CD4-positive, alpha-beta memory T cell (primary cell): ENCODE results near the gene CEND1. TPM values are rescaled to one million over a fixed set of nuclear protein-coding genes. Genes with fewer than 3 reads are reported as not detected.
A peak's percentile ranks its signal among the peaks of the same experiment; 100 is the strongest.

Experiments used
- CTCF ChIA-PET: fragments of 350-600 bp; sonication (Branson Sonifier 250); formaldehyde crosslinking; loops from one replicate; lab custom pipeline; 2021; ENCODE audit warnings: inconsistent platforms; ENCODE audit not compliant: partially characterized antibody; lab: Charles Lee
- POLR2A ChIA-PET: fragments of 350-600 bp; sonication (Branson Sonifier 250); formaldehyde crosslinking; loops from one replicate; lab custom pipeline; 2021; ENCODE audit not compliant: partially characterized antibody; lab: Charles Lee
- DNase-seq, 5 donors: peaks; one replicate each; pipeline versions ENCODE4 v3.0.0 to v3.0.0-alpha.2; 2020 to 2022; ENCODE audit warnings: mixed read lengths in 1 of 5
- H3K27ac ChIP-seq: one replicate; pipeline ENCODE4 v1.7.0; 2013; ENCODE audit warnings: low read depth, low read length
- H3K27me3 ChIP-seq: 2 replicates; pipeline ENCODE4 v1.7.0; 2013; ENCODE audit warnings: mild to moderate bottlenecking, low read length, moderate library complexity; ENCODE audit not compliant: insufficient read depth
- H3K36me3 ChIP-seq: 2 replicates; pipeline ENCODE4 v1.7.0; 2013; ENCODE audit warnings: mild to moderate bottlenecking, low read length, moderate library complexity; ENCODE audit not compliant: insufficient read depth
- H3K4me1 ChIP-seq: 2 replicates; pipeline ENCODE4 v1.7.0; 2013; ENCODE audit warnings: mild to moderate bottlenecking, low read length, moderate library complexity; ENCODE audit not compliant: insufficient read depth
- H3K4me3 ChIP-seq, 2 donors: one replicate each; pipeline ENCODE4 v1.7.0; 2013; ENCODE audit warnings: low read length in 2 of 2, mild to moderate bottlenecking in 1 of 2
- H3K9me3 ChIP-seq, 2 donors: one replicate each; pipeline ENCODE4 v1.7.0; 2013; ENCODE audit warnings: low read length in 2 of 2, control low read depth in 1 of 2; ENCODE audit not compliant: control insufficient read depth in 1 of 2
- H3K27ac Mint-ChIP-seq, 7 donors: one replicate each; pipeline ENCODE4 v1.8.0; 2020 to 2021; ENCODE audit warnings: mixed read lengths in 7 of 7, mild to moderate bottlenecking in 6 of 7, inconsistent platforms in 3 of 7, moderate library complexity in 3 of 7
- H3K27me3 Mint-ChIP-seq, 2 donors: one replicate each; pipeline ENCODE4 v1.8.0; 2020 to 2021; ENCODE audit warnings: mixed read lengths in 2 of 2
- H3K36me3 Mint-ChIP-seq, 2 donors: one replicate each; pipeline ENCODE4 v1.8.0; 2020 to 2021; ENCODE audit warnings: mixed read lengths in 2 of 2, inconsistent platforms in 1 of 2, mild to moderate bottlenecking in 1 of 2
- H3K4me1 Mint-ChIP-seq, 4 donors: one replicate each; pipeline ENCODE4 v1.8.0; 2020 to 2021; ENCODE audit warnings: mixed read lengths in 4 of 4, mild to moderate bottlenecking in 1 of 4
- H3K4me3 Mint-ChIP-seq, 8 donors: one replicate each; pipeline ENCODE4 v1.8.0; 2020 to 2021; ENCODE audit warnings: mixed read lengths in 8 of 8, mild to moderate bottlenecking in 7 of 8, moderate library complexity in 6 of 8, inconsistent platforms in 3 of 8
- H3K9me3 Mint-ChIP-seq, 8 donors: one replicate each; pipeline ENCODE4 v1.8.0; 2020 to 2021; ENCODE audit warnings: mixed read lengths in 8 of 8, mild to moderate bottlenecking in 5 of 8, inconsistent platforms in 3 of 8, moderate library complexity in 1 of 8
- intact Hi-C: fragments of 100-400 bp; cut with micrococcal nuclease; formaldehyde crosslinking; loops from one replicate; pipeline ENCODE4 v1.15.1; 2023
- polyA plus RNA-seq, 2 donors: library from polyadenylated mRNA; unstranded; fragments of 300-500 nt; fragmentation: Illumina TruSeq; gene quantifications; one replicate each; pipeline ENCODE4 v1.2.3, GENCODE V29; 2021
- total RNA-seq, 2 experiments: library from RNA; stranded (reverse); gene quantifications; one replicate each; pipeline ENCODE4 v1.2.3, GENCODE V29; 2021

Gene CEND1
- total and polyA plus RNA-seq, 4 experiments from 2014 or later = 0.19 TPM; not detected in 3

GRCh38 chr11:828506-829175 is 38.8 kb upstream of the CEND1 start:
- no peak overlapping the region for H3K4me3 ChIP-seq
- no peak overlapping the region for H3K27ac ChIP-seq
- Mint-ChIP-seq H3K9me3 (no peaks in the 10 kb centered on the region), H3K27me3 (peaks cover 9 to 19% of the 10 kb centered on the region in 2 donors), H3K27ac (peak overlapping the region in 1 of 7 donors; percentile 42), H3K4me1 (peaks cover 5 to 38% (median 22%) of the 10 kb centered on the region in 4 donors), H3K36me3 (peaks cover 7 to 8% of the 10 kb centered on the region in 2 donors), H3K4me3 (peak overlapping the region in 5 of 8 donors; percentile 44 to 70 (median 60))
- CTCF ChIA-PET = no interaction called here
- POLR2A ChIA-PET = interaction anchor here (0.8 to 7.2 kb wide), 6 partner anchors 8 to 123 kb away, joined by 3 to 101 read pairs (median 6); partner anchors contain the start of genes EPS8L2, PNPLA2, POLR2L and RPLP2
- peaks cover 56% of the 10 kb centered on the region for H3K4me1 ChIP-seq
- H3K27me3 ChIP-seq = peaks cover 3% of the 10 kb centered on the region
- intact Hi-C loops = no loop called here
- peaks cover 5% of the 10 kb centered on the region for H3K36me3 ChIP-seq
- DNase-seq = no peak
- H3K9me3 ChIP-seq = no peaks in the 10 kb centered on the region

- POLR2A ChIA-PET = interaction anchor here (0.8 to 2.4 kb wide), 4 partner anchors 10 to 122 kb away, joined by 3 to 7 read pairs (median 4); partner anchors contain the start of genes EPS8L2 and RPLP2
- Mint-ChIP-seq H3K36me3 (peaks cover 8 to 9% of the 10 kb centered on the region in 2 donors), H3K4me3 (peak within 1 kb of the TSS; percentile 66 to 80 (median 75)), H3K9me3 (no peaks in the 10 kb centered on the region), H3K27ac (peak within 1 kb of the TSS in 2 of 7 donors; percentile 36 to 42), H3K27me3 (peaks cover 9 to 19% of the 10 kb centered on the region in 2 donors), H3K4me1 (peaks cover 5 to 38% (median 22%) of the 10 kb centered on the region in 4 donors)
- H3K9me3 ChIP-seq = no peaks in the 10 kb centered on the region
- H3K4me3 ChIP-seq = peak within 1 kb of the TSS in 1 of 2 donors; percentile 35
- CTCF ChIA-PET = no interaction called here
- H3K36me3 ChIP-seq = peaks cover 5% of the 10 kb centered on the region
- intact Hi-C loops = no loop called here
- no peak within 1 kb of the TSS for H3K27ac ChIP-seq
- H3K4me1 ChIP-seq = peaks cover 53% of the 10 kb centered on the region
- peaks cover 3% of the 10 kb centered on the region for H3K27me3 ChIP-seq
- DNase-seq = no peak
These were observed 38.0 kb upstream of the CEND1 start, which contains the start of gene CRACR2B for GRCh38 chr11:827897-828192. CRACR2B (plus strand) TSS chr11:827919; CDS start chr11:828608, 689 bp downstream.

- no peak for DNase-seq
- Mint-ChIP-seq H3K27ac (peak overlapping the region in 2 of 7 donors; percentile 36 to 42), H3K36me3 (peaks cover 8 to 12% of the 10 kb centered on the region in 2 donors), H3K27me3 (peaks cover 9 to 19% of the 10 kb centered on the region in 2 donors), H3K4me3 (peak overlapping the region; percentile 60 to 80 (median 68)), H3K4me1 (peaks cover 5 to 39% (median 22%) of the 10 kb centered on the region in 4 donors), H3K9me3 (no peaks in the 10 kb centered on the region)
- POLR2A ChIA-PET = interaction anchor here (0.6 to 2.4 kb wide), 5 partner anchors 10 to 18 kb away, joined by 3 to 7 read pairs (median 4); partner anchors contain the start of genes RPLP2 and TSPAN4
- Histone ChIP-seq H3K27ac (no peak overlapping the region), H3K4me3 (peak overlapping the region in 1 of 2 donors; percentile 35), H3K4me1 (peaks cover 51% of the 10 kb centered on the region), H3K36me3 (peaks cover 5% of the 10 kb centered on the region), H3K27me3 (peaks cover 3% of the 10 kb centered on the region), H3K9me3 (no peaks in the 10 kb centered on the region)
- CTCF ChIA-PET = no interaction called here
- intact Hi-C loops = no loop called here
These were observed 37.4 kb upstream of the CEND1 start for GRCh38 chr11:827146-827896.

- peaks cover 5% of the 10 kb centered on the region for H3K36me3 ChIP-seq
- Mint-ChIP-seq H3K9me3 (no peaks in the 10 kb centered on the region), H3K27me3 (peaks cover 9 to 19% of the 10 kb centered on the region in 2 donors), H3K4me3 (peak overlapping the region; percentile 66 to 80 (median 72)), H3K4me1 (peaks cover 5 to 42% (median 25%) of the 10 kb centered on the region in 4 donors), H3K27ac (peak overlapping the region in 2 of 7 donors; percentile 41 to 48), H3K36me3 (peaks cover 8 to 18% of the 10 kb centered on the region in 2 donors)
- H3K4me3 ChIP-seq = peak overlapping the region in 1 of 2 donors; percentile 35
- DNase-seq = no peak
- H3K9me3 ChIP-seq = no peaks in the 10 kb centered on the region
- ChIA-PET CTCF (no interaction called here), POLR2A (interaction anchor here (0.6 to 1.5 kb wide), 3 partner anchors 9 to 18 kb away, joined by 3 to 6 read pairs (median 4); partner anchors contain the start of gene RPLP2)
- H3K27me3 ChIP-seq = peaks cover 3% of the 10 kb centered on the region
- H3K27ac ChIP-seq = no peak overlapping the region
- H3K4me1 ChIP-seq = peaks cover 47% of the 10 kb centered on the region
- intact Hi-C loops = no loop called here
These were observed 36.9 kb upstream of the CEND1 start for GRCh38 chr11:826836-827145.

- ChIA-PET POLR2A (interaction anchor here (1.5 to 1.7 kb wide), 2 partner anchors 17 to 22 kb away, joined by 5 to 6 read pairs; partner anchors contain the start of gene RPLP2), CTCF (no interaction called here)
- Histone ChIP-seq H3K4me1 (peaks cover 45% of the 10 kb centered on the region), H3K36me3 (peaks cover 5% of the 10 kb centered on the region), H3K27me3 (peaks cover 3% of the 10 kb centered on the region), H3K27ac (no peak overlapping the region), H3K4me3 (no peak overlapping the region), H3K9me3 (no peaks in the 10 kb centered on the region)
- intact Hi-C loops = no loop called here
- Mint-ChIP-seq H3K36me3 (peaks cover 8 to 19% of the 10 kb centered on the region in 2 donors), H3K4me1 (peaks cover 5 to 37% (median 23%) of the 10 kb centered on the region in 4 donors), H3K9me3 (no peaks in the 10 kb centered on the region), H3K27me3 (peaks cover 9 to 19% of the 10 kb centered on the region in 2 donors), H3K4me3 (peak overlapping the region; percentile 66 to 80 (median 72)), H3K27ac (peak overlapping the region in 2 of 7 donors; percentile 31 to 41)
- no peak for DNase-seq
These were observed 36.3 kb upstream of the CEND1 start for GRCh38 chr11:826227-826621.

GRCh38 chr11:825366-826226 is 35.7 kb upstream of the CEND1 start:
- Mint-ChIP-seq H3K4me3 (peak overlapping the region in 1 of 8 donors; percentile 9), H3K27ac (no peak overlapping the region), H3K9me3 (no peaks in the 10 kb centered on the region), H3K27me3 (peaks cover 9 to 19% of the 10 kb centered on the region in 2 donors), H3K36me3 (peaks cover 8 to 19% of the 10 kb centered on the region in 2 donors), H3K4me1 (peaks cover 6 to 41% (median 26%) of the 10 kb centered on the region in 4 donors)
- no peak for DNase-seq
- intact Hi-C loops = no loop called here
- Histone ChIP-seq H3K27ac (no peak overlapping the region), H3K36me3 (peaks cover 5% of the 10 kb centered on the region), H3K4me1 (peaks cover 46% of the 10 kb centered on the region), H3K9me3 (no peaks in the 10 kb centered on the region), H3K4me3 (no peak overlapping the region), H3K27me3 (peaks cover 3% of the 10 kb centered on the region)
- ChIA-PET POLR2A (interaction anchor here (1.5 to 1.7 kb wide), 2 partner anchors 16 to 21 kb away, joined by 5 to 6 read pairs; partner anchors contain the start of gene RPLP2), CTCF (interaction anchor here (0.6 kb wide), 1 partner anchor 463 kb away, joined by 3 read pairs; no protein-coding TSS in a partner anchor)
